SIG-M5 (cell line): Measurements from ENCODE around the gene POLR2E.
"Not testable (repeated sequence)": the region's sequence is repeated elsewhere in the genome, so short reads cannot be mapped to it uniquely, and the experiment has no call there.

Experiments
- DNase-seq: peaks from one replicate; lab custom pipeline; 2025; lab: John Stamatoyannopoulos, UW

Gene POLR2E

GRCh38 chr19:1125601-1126467, 30.7 kb upstream of the POLR2E start:
- no peak for DNase-seq

GRCh38 chr19:1123885-1124677, 28.9 kb upstream of the POLR2E start:
- DNase-seq = no peak

DNA sequence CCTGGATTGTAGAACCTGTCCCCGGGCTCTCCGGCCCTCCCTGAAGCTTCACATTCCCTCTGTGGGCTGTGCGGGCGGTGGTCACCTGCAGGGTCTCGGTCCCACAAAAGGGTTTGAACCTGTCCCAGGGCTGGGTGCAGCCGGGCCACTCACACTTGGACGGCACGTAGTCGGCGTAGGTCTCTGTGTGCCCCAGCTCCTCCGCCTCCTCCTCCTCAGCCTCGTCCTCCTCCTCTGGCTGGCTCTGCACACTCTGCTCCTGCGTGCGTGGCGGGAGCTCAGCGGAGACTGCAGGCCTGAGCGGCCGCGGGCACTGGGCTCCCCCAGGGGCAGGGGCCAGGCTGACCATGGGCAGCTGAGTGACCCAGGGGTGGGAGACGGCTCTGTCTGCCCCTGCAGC, 28.2 kb upstream of the POLR2E start:
- DNase-seq = no peak

DNA sequence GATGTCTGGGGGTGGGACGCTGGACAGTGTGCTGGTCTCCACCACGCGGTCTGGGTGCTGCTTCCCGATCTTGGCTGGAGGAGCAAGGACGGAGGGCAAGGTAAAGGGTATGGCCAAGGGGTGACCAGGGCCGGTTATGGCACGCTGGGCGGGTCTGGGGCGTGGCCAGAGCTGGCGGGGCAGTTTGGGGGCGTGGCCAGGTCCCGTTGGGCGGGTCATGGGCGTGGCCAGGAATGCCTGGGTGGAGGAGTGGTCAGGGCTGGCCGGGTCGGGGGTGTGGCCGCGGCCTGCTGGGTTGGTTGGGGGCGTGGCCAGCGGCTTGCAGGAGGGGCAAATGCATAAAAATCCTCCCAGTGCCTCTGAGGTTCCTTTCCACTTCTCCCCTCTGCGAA, 27.8 kb upstream of the POLR2E start:
- no peak for DNase-seq

DNA sequence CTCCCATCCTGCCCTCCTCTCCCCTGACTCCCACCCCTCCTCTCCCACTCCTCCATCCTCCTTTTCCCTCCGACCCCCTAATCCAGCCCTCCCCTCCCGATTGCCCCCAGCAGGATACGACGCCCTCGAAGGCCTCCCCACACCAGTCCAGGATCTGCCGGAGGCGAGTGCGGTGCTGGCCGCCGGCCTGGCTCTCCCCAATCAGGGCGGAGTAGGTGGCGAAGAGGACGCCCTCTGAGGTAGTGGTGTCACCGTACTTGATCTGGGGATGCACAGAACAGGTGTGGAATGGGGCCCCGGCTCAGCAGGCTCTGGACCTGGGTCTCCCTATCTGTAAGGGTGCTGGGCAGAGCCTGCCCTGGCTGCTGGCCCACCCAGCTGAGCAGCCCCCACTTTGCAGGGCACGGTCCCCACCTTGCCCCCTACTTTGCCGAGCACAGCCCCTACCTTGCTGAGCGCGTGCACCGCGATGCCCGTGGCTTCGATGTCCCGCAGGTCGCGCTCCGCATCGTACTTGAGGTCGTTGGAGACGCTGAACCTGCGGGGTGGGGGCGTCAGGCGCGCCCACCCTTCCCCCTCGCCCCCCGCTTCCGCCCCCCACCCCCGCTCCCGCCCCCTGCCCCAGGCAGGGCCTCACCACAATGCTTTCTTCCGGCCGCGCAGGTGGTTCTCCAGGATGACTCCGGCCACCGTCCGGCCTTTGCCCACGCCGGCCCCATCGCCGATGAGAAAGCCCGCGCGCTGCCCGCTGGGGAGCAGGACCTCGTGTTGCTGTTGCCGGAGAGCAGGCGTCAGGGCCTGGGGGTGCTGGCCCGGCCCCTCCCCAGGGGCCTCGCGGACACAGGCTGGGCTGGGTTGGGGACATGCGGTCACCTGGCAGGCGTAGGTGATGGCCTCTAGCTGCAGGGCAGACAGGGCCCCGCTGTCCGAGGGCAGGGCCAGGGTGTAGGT, 27.1 kb upstream of the POLR2E start:
- no peak for DNase-seq

DNA sequence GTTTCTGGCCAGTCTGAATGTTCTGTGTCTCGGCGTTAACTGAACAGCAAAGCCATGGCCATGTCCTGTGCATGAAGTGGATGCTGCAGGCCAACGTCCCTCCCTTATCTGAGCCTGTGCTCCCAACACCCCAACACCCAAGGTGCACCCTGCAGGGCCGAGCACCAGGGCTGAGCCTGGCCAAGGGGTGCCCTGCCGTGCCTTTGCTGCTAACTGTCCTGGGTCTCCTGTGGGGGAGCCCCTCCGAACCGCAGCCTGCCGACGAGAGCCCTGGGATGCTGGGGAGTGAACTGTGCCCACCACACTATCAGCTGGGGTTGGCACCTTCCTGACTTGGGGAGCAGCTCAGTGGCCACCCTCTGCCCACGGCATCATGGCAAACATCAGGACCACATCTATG, 26.2 kb upstream of the POLR2E start:
- no peak for DNase-seq

DNA sequence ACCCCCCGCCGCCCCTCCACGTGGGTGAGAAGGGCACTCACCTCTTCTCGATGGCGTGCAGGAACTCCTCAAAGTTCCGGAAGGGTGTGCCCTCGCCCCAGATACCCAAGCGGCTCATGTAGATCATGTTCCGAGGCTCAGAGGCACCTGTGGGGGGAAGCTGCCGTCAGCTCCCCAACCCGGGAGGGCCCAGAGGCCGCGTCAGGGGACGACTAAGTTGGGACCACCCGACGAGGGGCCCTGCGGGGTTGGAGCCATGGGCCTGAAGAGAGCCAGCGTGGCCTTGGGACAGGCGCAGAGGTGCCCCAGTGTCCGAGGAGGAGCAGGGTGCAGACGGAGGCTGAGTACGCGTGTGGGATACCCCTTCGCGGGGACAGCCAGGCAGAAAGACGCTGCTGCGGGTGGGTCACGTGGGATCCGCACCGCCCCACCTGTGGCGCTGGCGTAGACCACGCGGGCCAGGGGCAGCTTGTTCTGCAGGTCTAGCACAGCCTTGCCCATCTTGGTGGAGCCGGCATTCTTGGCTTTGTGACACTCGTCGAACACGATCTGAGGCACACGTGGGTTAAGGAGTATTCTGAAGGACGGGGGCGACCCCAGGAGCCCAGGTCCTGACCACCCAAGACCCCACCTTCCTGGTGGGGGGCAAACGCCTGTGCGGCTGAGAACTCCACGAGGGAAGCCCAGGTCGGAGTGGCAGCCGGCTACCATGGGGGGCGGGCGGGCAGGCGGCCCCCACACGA, 24.5 kb upstream of the POLR2E start:
- DNase-seq = no peak

- no peak for DNase-seq
These were observed 23.8 kb upstream of the POLR2E start for GRCh38 chr19:1118999-1119398.

GRCh38 chr19:1117654-1118053, 22.5 kb upstream of the POLR2E start:
- DNase-seq = no peak

GRCh38 chr19:1116726-1117581, 21.8 kb upstream of the POLR2E start:
- no peak for DNase-seq

DNA sequence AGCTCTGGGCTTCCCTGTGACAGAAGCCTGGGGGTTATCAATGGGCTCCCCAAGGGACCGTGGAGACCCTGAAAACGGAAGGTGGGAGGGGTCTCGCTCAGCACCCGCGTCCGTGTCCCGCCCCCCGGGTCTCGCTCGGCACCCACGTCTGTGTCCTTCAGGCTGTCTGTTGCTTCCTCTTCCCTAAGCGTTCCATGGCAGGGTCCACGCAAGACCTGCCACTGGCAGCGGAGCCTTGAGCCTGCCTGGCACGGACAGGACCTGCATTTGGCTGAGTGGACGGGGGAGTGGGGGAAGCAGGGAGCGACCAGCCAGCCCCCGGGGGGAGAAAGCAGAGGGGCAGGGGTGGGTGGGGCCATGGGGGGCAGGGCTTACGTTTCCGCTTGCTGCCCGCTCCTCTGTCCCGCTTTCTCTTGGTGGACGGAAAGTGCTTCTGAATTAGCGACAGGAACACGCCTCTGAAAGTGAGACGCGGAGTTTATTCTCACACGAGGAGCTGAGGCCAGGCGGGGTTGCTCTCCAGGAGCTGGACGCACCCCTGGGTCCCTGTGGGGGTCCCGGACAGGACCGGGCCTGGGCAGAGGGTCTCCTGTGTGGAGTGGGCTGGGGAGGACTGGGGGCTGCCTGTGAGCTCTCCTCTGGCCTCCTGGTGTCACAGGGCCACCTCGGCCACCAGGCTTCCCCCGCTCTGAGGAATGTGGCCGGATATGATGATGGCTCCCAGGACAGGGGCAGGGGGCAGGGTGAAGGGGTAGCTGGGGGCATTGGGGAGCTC, 20.7 kb upstream of the POLR2E start:
- no peak for DNase-seq

GRCh38 chr19:1114728-1115127, 19.6 kb upstream of the POLR2E start:
- DNase-seq = not testable (repeated sequence)

GRCh38 chr19:1113986-1114483, 18.9 kb upstream of the POLR2E start:
- DNase-seq = no peak

DNA sequence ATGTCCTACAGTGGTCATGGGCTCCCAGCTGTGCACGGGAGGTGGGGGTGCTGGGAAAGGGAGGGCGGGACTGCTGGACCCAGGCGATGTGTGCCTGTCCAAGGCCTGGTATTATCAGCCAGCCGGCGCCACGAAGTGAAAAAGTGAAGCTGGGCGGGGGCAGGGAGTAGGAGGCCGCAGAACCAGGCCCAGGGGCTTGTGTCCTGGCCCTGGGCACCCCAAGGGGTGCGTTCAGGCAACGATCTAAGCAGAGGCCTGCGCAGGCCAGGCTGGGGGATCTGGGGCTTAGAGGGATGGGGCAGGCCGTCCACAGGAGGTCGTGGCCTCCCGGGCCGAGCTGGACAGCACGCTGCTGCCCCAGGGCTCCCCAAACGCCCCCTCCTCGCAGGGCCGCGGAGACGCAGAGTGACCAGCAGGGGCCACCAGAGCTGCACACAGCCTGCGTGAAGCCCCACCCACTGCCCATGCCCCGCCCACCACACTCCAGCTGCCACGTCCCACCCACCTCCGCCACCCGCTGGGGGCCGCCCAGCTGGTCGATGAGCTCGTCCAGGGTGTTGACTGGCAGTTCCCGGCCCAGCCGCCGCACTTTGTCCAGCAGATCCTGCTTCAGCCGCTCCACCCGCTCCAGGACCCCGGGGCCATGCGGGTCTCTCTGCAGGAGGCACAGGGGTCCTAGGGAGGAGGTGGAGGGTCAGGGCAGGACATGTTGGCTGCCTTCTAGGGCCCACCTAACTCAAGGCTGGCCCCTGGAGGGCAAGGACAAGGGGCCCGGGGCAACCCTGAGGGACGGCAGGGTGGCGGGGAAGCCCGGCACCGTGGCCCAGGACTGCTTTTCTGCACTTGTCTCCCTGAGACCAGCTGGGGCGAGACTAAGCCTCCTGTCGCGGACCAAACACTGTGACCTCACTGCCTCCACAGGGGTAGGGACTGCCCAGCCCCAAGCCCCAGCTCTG, 18.1 kb upstream of the POLR2E start:
- DNase-seq = no peak

GRCh38 chr19:1112268-1113029, 17.3 kb upstream of the POLR2E start:
- DNase-seq = no peak

DNA sequence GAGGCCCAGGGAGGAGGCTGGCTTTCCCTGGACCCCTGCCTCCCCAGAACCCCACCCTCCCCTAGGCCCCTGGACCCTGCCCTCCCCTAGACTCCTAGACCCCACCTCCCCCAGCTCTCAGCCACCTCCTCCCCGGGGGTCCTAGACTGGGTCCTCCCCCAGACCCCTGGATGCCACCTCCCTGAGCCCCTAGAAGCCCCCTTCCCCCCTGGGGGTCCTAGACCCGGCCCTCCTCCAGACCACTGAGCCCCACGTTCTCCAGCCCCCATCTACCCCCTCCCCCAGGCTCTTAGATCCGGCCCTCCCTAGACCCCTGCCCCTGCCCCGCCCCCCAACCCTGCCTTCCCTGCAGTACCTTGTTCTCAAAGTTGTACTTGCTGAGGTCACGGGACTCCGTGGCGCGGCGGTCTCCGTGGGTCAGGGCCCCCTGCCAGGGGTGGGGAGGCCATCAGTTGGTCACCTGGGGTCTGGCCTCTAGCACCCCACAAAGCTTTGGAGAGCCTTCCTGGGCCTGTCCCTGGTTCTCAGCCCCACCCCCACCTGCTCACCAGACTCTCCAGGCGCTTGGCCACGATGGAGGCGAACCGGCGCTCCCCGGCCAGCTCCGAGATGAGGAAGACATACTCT, 16.6 kb upstream of the POLR2E start:
- DNase-seq = no peak
